DOHH2 (cell line): ENCODE results near the gene IL10RB.

Experiments used
- H3F3A ChIP-seq: fragments of 200-600 bp; sonication (generic), shearing (Covaris generic); 2 replicates; pipeline ENCODE4 v1.6.0; 2016; ENCODE audit warnings: antibody characterized with exemption, mild to moderate bottlenecking; ENCODE audit not compliant: control insufficient read depth, insufficient read depth
- H3K27ac ChIP-seq: fragments of 200-600 bp; sonication (generic); 2 replicates; pipeline ENCODE4 v1.5.1; 2014; ENCODE audit warnings: low read depth, mild to moderate bottlenecking, low read length, moderate library complexity
- H3K27me3 ChIP-seq: fragments of 200-600 bp; sonication (generic); 2 replicates; pipeline ENCODE4 v1.6.1; 2014; ENCODE audit warnings: mild to moderate bottlenecking, low read length, mixed read lengths; ENCODE audit not compliant: control insufficient read depth
- H3K36me3 ChIP-seq: fragments of 200-600 bp; sonication (generic); 2 replicates; pipeline ENCODE4 v1.6.1; 2014; ENCODE audit warnings: mild to moderate bottlenecking, low read length, moderate library complexity, mixed read lengths; ENCODE audit not compliant: control insufficient read depth
- H3K4me1 ChIP-seq: fragments of 200-600 bp; sonication (generic); 2 replicates; pipeline ENCODE4 v1.6.1; 2014; ENCODE audit warnings: mild to moderate bottlenecking, low read length, mixed read lengths; ENCODE audit not compliant: control insufficient read depth
- H3K4me2 ChIP-seq: fragments of 200-600 bp; sonication (generic); 2 replicates; pipeline ENCODE4 v1.6.0; 2014; ENCODE audit warnings: mild to moderate bottlenecking, low read length, moderate library complexity
- H3K4me3 ChIP-seq: fragments of 200-600 bp; sonication (generic); 2 replicates; pipeline ENCODE4 v1.5.1; 2014; ENCODE audit warnings: mild to moderate bottlenecking, low read length, mixed read lengths
- H3K79me2 ChIP-seq: fragments of 200-600 bp; sonication (generic); 2 replicates; pipeline ENCODE4 v1.6.1; 2014; ENCODE audit warnings: mild to moderate bottlenecking, low read length, mixed read lengths; ENCODE audit not compliant: control insufficient read depth
- H3K9me2 ChIP-seq: fragments of 200-600 bp; sonication (generic); replicated peaks from 2 replicates; pipeline ENCODE4 v1.6.1; 2014; ENCODE audit warnings: mild to moderate bottlenecking, low read length, mixed read lengths; ENCODE audit not compliant: control insufficient read depth
- H3K9me3 ChIP-seq: fragments of 200-600 bp; sonication (generic); 2 replicates; pipeline ENCODE4 v1.6.1; 2014; ENCODE audit warnings: antibody characterized with exemption, low read length, mixed read lengths; ENCODE audit not compliant: control insufficient read depth, insufficient read depth
- H4K20me1 ChIP-seq: fragments of 200-600 bp; sonication (generic); 2 replicates; pipeline ENCODE4 v1.6.0; 2014; ENCODE audit warnings: low read depth, mild to moderate bottlenecking, antibody characterized with exemption, low read length, moderate library complexity; ENCODE audit not compliant: control insufficient read depth, insufficient read depth
- CTCF ChIP-seq: fragments of 200-600 bp; sonication (generic); IDR thresholded peaks from one replicate; pipeline ENCODE4 v1.5.1; 2014; ENCODE audit warnings: antibody characterized with exemption, mild to moderate bottlenecking, low read depth, low read length; ENCODE audit not compliant: poor library complexity, severe bottlenecking
- EZH2phosphoT487 ChIP-seq: fragments of 200-600 bp; sonication (generic); IDR thresholded peaks from 2 replicates; pipeline ENCODE4 v1.6.1; 2017; ENCODE audit warnings: borderline replicate concordance, mild to moderate bottlenecking, antibody characterized with exemption, low read length, moderate library complexity, mixed read lengths

The IL10RB gene

GRCh38 chr21:33290441-33290840 lies 24.3 kb downstream of the IL10RB start:
- Histone ChIP-seq H3K9me2 (no peaks in the 10 kb centered on the region), H3K9me3 (no peaks in the 10 kb centered on the region), H3F3A (peaks cover 10% of the 10 kb centered on the region), H3K4me2 (no peak overlapping the region), H3K79me2 (no peaks in the 10 kb centered on the region), H3K27me3 (no peaks in the 10 kb centered on the region), H3K36me3 (peaks cover 44% of the 10 kb centered on the region), H4K20me1 (no peaks in the 10 kb centered on the region), H3K4me1 (peaks cover 37% of the 10 kb centered on the region), H3K27ac (no peak overlapping the region), H3K4me3 (no peak overlapping the region)
- TF ChIP-seq CTCF (no peak), EZH2phosphoT487 (no peak)

DNA sequence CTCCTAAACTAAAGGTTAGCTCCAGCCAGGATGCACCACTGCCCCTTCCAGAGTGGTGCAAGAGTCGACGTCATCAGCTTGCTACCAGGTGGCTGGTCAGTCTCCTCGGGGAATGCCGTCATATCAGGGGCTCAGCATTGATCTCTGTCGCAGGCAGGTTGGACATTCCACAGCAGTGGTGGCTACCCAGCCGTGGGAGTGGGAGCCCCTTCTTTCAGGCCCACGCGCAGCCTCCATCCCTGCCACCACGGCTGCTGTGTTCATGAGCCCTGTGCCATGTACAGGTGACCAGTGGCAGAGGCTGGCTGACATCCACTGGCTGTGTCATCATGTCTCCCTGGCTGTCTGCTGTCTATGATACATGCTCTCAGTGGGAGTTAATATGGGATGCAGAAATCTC lies 25.5 kb downstream of the IL10RB start:
- Histone ChIP-seq H3K36me3 (peaks cover 45% of the 10 kb centered on the region), H3K9me3 (no peaks in the 10 kb centered on the region), H3K9me2 (no peaks in the 10 kb centered on the region), H3K27ac (no peak overlapping the region), H3K79me2 (no peaks in the 10 kb centered on the region), H3K4me3 (no peak overlapping the region), H4K20me1 (no peaks in the 10 kb centered on the region), H3K4me1 (peaks cover 41% of the 10 kb centered on the region), H3K4me2 (no peak overlapping the region), H3F3A (peaks cover 21% of the 10 kb centered on the region), H3K27me3 (no peaks in the 10 kb centered on the region)
- TF ChIP-seq CTCF (no peak), EZH2phosphoT487 (no peak)

GRCh38 chr21:33292724-33293123 lies 26.6 kb downstream of the IL10RB start:
- Histone ChIP-seq H3K9me2 (no peaks in the 10 kb centered on the region), H3K27me3 (no peaks in the 10 kb centered on the region), H3K4me1 (peaks cover 50% of the 10 kb centered on the region), H4K20me1 (no peaks in the 10 kb centered on the region), H3K4me3 (no peak overlapping the region), H3K36me3 (peaks cover 54% of the 10 kb centered on the region), H3K79me2 (peaks cover 5% of the 10 kb centered on the region), H3K27ac (no peak overlapping the region), H3F3A (peaks cover 28% of the 10 kb centered on the region), H3K4me2 (no peak overlapping the region), H3K9me3 (no peaks in the 10 kb centered on the region)
- TF ChIP-seq CTCF (no peak), EZH2phosphoT487 (no peak)

- H3K4me2 ChIP-seq: no peak overlapping the region
Measured at GRCh38 chr21:33293136-33293535, 27.0 kb downstream of the IL10RB start.

More at GRCh38 chr21:33293136-33293535, 27.0 kb downstream of the IL10RB start:
- Histone ChIP-seq H3K36me3 (peaks cover 54% of the 10 kb centered on the region), H4K20me1 (no peaks in the 10 kb centered on the region), H3K27ac (no peak overlapping the region), H3K4me3 (no peak overlapping the region), H3K9me3 (no peaks in the 10 kb centered on the region), H3K27me3 (no peaks in the 10 kb centered on the region), H3K79me2 (peaks cover 5% of the 10 kb centered on the region), H3K9me2 (no peaks in the 10 kb centered on the region), H3F3A (peaks cover 32% of the 10 kb centered on the region), H3K4me1 (peaks cover 54% of the 10 kb centered on the region)
- no peak for TF ChIP-seq EZH2phosphoT487
- no peak for TF ChIP-seq CTCF
